ENCODE results near the gene PROKR2.

DNA sequence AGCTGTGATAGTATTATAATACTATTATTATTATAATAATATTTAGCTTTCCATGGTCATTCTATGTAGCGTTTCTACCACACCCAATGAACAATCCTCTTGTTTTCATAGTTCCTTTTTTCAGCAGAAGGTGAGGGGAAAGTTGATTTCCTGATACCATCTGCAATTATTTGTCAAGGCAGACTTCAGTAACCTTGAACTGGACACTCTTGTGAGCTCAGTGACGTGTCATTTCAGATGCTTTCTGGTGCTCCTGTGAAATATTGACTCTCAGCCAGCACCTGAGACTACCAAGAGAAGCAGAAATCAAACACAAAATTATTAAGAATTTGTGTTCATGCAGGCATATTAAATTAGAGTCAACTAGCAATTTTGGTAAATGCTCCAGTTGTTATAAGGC, 46.0 kb upstream of the PROKR2 start:
- TF ChIP-seq, protein P1, sequence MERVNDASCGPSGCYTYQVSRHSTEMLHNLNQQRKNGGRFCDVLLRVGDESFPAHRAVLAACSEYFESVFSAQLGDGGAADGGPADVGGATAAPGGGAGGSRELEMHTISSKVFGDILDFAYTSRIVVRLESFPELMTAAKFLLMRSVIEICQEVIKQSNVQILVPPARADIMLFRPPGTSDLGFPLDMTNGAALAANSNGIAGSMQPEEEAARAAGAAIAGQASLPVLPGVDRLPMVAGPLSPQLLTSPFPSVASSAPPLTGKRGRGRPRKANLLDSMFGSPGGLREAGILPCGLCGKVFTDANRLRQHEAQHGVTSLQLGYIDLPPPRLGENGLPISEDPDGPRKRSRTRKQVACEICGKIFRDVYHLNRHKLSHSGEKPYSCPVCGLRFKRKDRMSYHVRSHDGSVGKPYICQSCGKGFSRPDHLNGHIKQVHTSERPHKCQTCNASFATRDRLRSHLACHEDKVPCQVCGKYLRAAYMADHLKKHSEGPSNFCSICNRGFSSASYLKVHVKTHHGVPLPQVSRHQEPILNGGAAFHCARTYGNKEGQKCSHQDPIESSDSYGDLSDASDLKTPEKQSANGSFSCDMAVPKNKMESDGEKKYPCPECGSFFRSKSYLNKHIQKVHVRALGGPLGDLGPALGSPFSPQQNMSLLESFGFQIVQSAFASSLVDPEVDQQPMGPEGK (CRISPR knock-in tag; IDR thresholded peaks at IDR 0.05; ENCODE audit: borderline replicate concordance), result no peak
- no peak for TF ChIP-seq ZC3H10 (CRISPR knock-in tag; IDR thresholded peaks at IDR 0.05)
- TF ChIP-seq ISL1 (CRISPR knock-in tag; IDR thresholded peaks at IDR 0.05), result no peak
- TF ChIP-seq ZFP3 (CRISPR knock-in tag; IDR thresholded peaks at IDR 0.05), result no peak
- TF ChIP-seq ZNF8 (CRISPR knock-in tag; IDR thresholded peaks at IDR 0.05), result no peak
- TF ChIP-seq ESRRG (CRISPR knock-in tag; IDR thresholded peaks at IDR 0.05), result no peak
- TF ChIP-seq, protein P2, sequence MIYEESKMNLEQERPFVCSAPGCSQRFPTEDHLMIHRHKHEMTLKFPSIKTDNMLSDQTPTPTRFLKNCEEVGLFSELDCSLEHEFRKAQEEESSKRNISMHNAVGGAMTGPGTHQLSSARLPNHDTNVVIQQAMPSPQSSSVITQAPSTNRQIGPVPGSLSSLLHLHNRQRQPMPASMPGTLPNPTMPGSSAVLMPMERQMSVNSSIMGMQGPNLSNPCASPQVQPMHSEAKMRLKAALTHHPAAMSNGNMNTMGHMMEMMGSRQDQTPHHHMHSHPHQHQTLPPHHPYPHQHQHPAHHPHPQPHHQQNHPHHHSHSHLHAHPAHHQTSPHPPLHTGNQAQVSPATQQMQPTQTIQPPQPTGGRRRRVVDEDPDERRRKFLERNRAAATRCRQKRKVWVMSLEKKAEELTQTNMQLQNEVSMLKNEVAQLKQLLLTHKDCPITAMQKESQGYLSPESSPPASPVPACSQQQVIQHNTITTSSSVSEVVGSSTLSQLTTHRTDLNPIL (CRISPR knock-in tag; IDR thresholded peaks at IDR 0.05; ENCODE audit: low read depth), result no peak
- no peak for TF ChIP-seq ZFP30 (CRISPR knock-in tag; IDR thresholded peaks at IDR 0.05)
- TF ChIP-seq ARNTL (CRISPR knock-in tag; IDR thresholded peaks at IDR 0.05; ENCODE audit: borderline replicate concordance, low read depth), result no peak
- no peak for TF ChIP-seq CSDC2 (CRISPR knock-in tag; IDR thresholded peaks at IDR 0.05)
- TF ChIP-seq ZNF565 (CRISPR knock-in tag; conservative IDR thresholded peaks at IDR 0.05; ENCODE audit: low read depth), result no peak
- TF ChIP-seq, protein P3, sequence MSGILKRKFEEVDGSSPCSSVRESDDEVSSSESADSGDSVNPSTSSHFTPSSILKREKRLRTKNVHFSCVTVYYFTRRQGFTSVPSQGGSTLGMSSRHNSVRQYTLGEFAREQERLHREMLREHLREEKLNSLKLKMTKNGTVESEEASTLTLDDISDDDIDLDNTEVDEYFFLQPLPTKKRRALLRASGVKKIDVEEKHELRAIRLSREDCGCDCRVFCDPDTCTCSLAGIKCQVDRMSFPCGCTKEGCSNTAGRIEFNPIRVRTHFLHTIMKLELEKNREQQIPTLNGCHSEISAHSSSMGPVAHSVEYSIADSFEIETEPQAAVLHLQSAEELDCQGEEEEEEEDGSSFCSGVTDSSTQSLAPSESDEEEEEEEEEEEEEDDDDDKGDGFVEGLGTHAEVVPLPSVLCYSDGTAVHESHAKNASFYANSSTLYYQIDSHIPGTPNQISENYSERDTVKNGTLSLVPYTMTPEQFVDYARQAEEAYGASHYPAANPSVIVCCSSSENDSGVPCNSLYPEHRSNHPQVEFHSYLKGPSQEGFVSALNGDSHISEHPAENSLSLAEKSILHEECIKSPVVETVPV (CRISPR knock-in tag; IDR thresholded peaks at IDR 0.05), result no peak
- no peak for TF ChIP-seq BACH2 (CRISPR knock-in tag; IDR thresholded peaks at IDR 0.05; ENCODE audit: borderline replicate concordance)

Measured in SK-N-SH treated with all-trans-retinoic acid at 6 μM for 48 hours (cell line).